M059J (cell line): ENCODE measurements around the gene PLA2G6. TPM values are rescaled to one million over a fixed set of nuclear protein-coding genes. Genes with fewer than 3 reads are reported as not detected.
"Not testable (repeated sequence)": the region's sequence is repeated elsewhere in the genome, so short reads cannot be mapped to it uniquely, and the experiment has no call there.

Experiments used
- DNase-seq: peaks from one replicate; pipeline ENCODE4 v3.0.0-alpha.2; 2012; ENCODE audit warnings: low read depth
- total RNA-seq: library from RNA; depleted of rRNA; stranded (reverse); fragments of >200 nt; shearing (Covaris generic); gene quantifications from 2 replicates; pipeline ENCODE4 v1.2.3, GENCODE V29; 2014

PLA2G6 gene
- total RNA-seq, 1 experiment from 2014 or later, result 0.96 TPM

- DNase-seq, result no peak
Measured at GRCh38 chr22:38132136-38132535, 49.5 kb downstream of the PLA2G6 start.

- DNase-seq, result no peak
Measured at GRCh38 chr22:38131399-38131798, 50.2 kb downstream of the PLA2G6 start.

GRCh38 chr22:38129856-38130255 lies 51.8 kb downstream of the PLA2G6 start:
- DNase-seq, result no peak

- DNase-seq, result no peak
Measured at GRCh38 chr22:38129021-38129420, 52.6 kb downstream of the PLA2G6 start.

GRCh38 chr22:38127869-38128268 lies 53.8 kb downstream of the PLA2G6 start:
- no peak for DNase-seq

- no peak for DNase-seq
Measured at GRCh38 chr22:38126928-38127668, 54.5 kb downstream of the PLA2G6 start.

GRCh38 chr22:38125751-38126201 lies 55.9 kb downstream of the PLA2G6 start:
- DNase-seq, result no peak

- DNase-seq, result no peak
Measured at GRCh38 chr22:38125038-38125610, 56.5 kb downstream of the PLA2G6 start.

- DNase-seq, result peak; percentile 42
Measured at GRCh38 chr22:38124236-38124974, 57.2 kb downstream of the PLA2G6 start.

- DNase-seq, result no peak
Measured at GRCh38 chr22:38122616-38123015, 59.0 kb downstream of the PLA2G6 start.

GRCh38 chr22:38120359-38121110 lies 61.1 kb downstream of the PLA2G6 start:
- no peak for DNase-seq

GRCh38 chr22:38118747-38119146 lies 62.9 kb downstream of the PLA2G6 start:
- not testable (repeated sequence) for DNase-seq

- no peak for DNase-seq
Measured at GRCh38 chr22:38118182-38118581, 63.4 kb downstream of the PLA2G6 start.

GRCh38 chr22:38117556-38117955 lies 64.1 kb downstream of the PLA2G6 start:
- not testable (repeated sequence) for DNase-seq

GRCh38 chr22:38115423-38116205 lies 66.0 kb downstream of the PLA2G6 start:
- no peak for DNase-seq

GRCh38 chr22:38114484-38115398 lies 66.9 kb downstream of the PLA2G6 start:
- DNase-seq, result peak; percentile 74

GRCh38 chr22:38112381-38112780 lies 69.2 kb downstream of the PLA2G6 start:
- no peak for DNase-seq

GRCh38 chr22:38111925-38112355 lies 69.7 kb downstream of the PLA2G6 start:
- no peak for DNase-seq

GRCh38 chr22:38110863-38111852 lies 70.5 kb downstream of the PLA2G6 start:
- no peak for DNase-seq
